Activated CD4-positive, alpha-beta T cell treated with anti-CD3 and anti-CD28 coated beads, Interleukin-2, amount 10 ng/mL, durations not matched to agents 7 days and 5 days (primary cell): ENCODE measurements around the gene LPAR3. TPM values are rescaled to one million over a fixed set of nuclear protein-coding genes. Genes with fewer than 3 reads are reported as not detected.
"Not testable (repeated sequence)": the region's sequence is repeated elsewhere in the genome, so short reads cannot be mapped to it uniquely, and the experiment has no call there.

Experiments used
- CTCF ChIA-PET: fragments of 350-600 bp; sonication (Branson Sonifier 250); formaldehyde crosslinking; loops from one replicate; lab custom pipeline; 2021; ENCODE audit warnings: antibody characterized with exemption; lab: Charles Lee
- POLR2A ChIA-PET: fragments of 350-600 bp; sonication (Branson Sonifier 250); formaldehyde crosslinking; loops from one replicate; lab custom pipeline; 2021; ENCODE audit warnings: antibody characterized with exemption; lab: Charles Lee
- DNase-seq: peaks from one replicate; pipeline ENCODE4 v3.0.0-alpha.2; 2020
- H3K27ac Mint-ChIP-seq: one replicate; pipeline ENCODE4 v1.8.0; 2021; ENCODE audit warnings: mild to moderate bottlenecking, moderate library complexity, mixed read lengths
- H3K27me3 Mint-ChIP-seq: one replicate; pipeline ENCODE4 v1.8.0; 2021; ENCODE audit warnings: mixed read lengths
- H3K36me3 Mint-ChIP-seq: one replicate; pipeline ENCODE4 v1.8.0; 2021; ENCODE audit warnings: low read depth, mixed read lengths
- H3K4me1 Mint-ChIP-seq: one replicate; pipeline ENCODE4 v1.8.0; 2021; ENCODE audit warnings: mixed read lengths
- H3K4me3 Mint-ChIP-seq: one replicate; pipeline ENCODE4 v1.8.0; 2021; ENCODE audit warnings: mild to moderate bottlenecking, moderate library complexity, mixed read lengths
- H3K9me3 Mint-ChIP-seq: one replicate; pipeline ENCODE4 v1.8.0; 2021; ENCODE audit warnings: mixed read lengths
- total RNA-seq, 2 experiments: library from RNA; stranded (reverse); gene quantifications; one replicate each; pipeline ENCODE4 v1.2.3, GENCODE V29; 2021

LPAR3 gene
- total RNA-seq, 2 experiments from 2014 or later, result 1.3 to 1.5 TPM

GRCh38 chr1:84920159-84920558 lies 27.2 kb upstream of the LPAR3 start:
- peaks cover 14% of the 10 kb centered on the region for H3K27me3 Mint-ChIP-seq
- no peak overlapping the region for H3K27ac Mint-ChIP-seq
- H3K4me1 Mint-ChIP-seq, result no peaks in the 10 kb centered on the region
- POLR2A ChIA-PET, result no interaction called here
- no peaks in the 10 kb centered on the region for H3K9me3 Mint-ChIP-seq
- CTCF ChIA-PET, result no interaction called here
- H3K36me3 Mint-ChIP-seq, result no peaks in the 10 kb centered on the region
- H3K4me3 Mint-ChIP-seq, result no peak overlapping the region
- no peak for DNase-seq

- Mint-ChIP-seq H3K36me3 (no peaks in the 10 kb centered on the region), H3K9me3 (no peaks in the 10 kb centered on the region), H3K4me1 (no peaks in the 10 kb centered on the region), H3K4me3 (no peak overlapping the region), H3K27me3 (peaks cover 14% of the 10 kb centered on the region), H3K27ac (no peak overlapping the region)
- DNase-seq, result no peak
- CTCF ChIA-PET, result no interaction called here
- POLR2A ChIA-PET, result no interaction called here
These were observed 26.5 kb upstream of the LPAR3 start for GRCh38 chr1:84919461-84919970.

- Mint-ChIP-seq H3K27me3 (peaks cover 14% of the 10 kb centered on the region), H3K27ac (no peak overlapping the region), H3K9me3 (no peaks in the 10 kb centered on the region), H3K36me3 (no peaks in the 10 kb centered on the region), H3K4me1 (no peaks in the 10 kb centered on the region), H3K4me3 (no peak overlapping the region)
- POLR2A ChIA-PET, result no interaction called here
- CTCF ChIA-PET, result no interaction called here
- no peak for DNase-seq
These were observed 25.8 kb upstream of the LPAR3 start for GRCh38 chr1:84918726-84919336.

- peaks cover 17% of the 10 kb centered on the region for H3K27me3 Mint-ChIP-seq
- ChIA-PET POLR2A (no interaction called here), CTCF (no interaction called here)
- no peaks in the 10 kb centered on the region for H3K36me3 Mint-ChIP-seq
- no peak for DNase-seq
- no peak overlapping the region for H3K27ac Mint-ChIP-seq
- H3K4me1 Mint-ChIP-seq, result no peaks in the 10 kb centered on the region
- H3K4me3 Mint-ChIP-seq, result no peak overlapping the region
- H3K9me3 Mint-ChIP-seq, result no peaks in the 10 kb centered on the region
These were observed 23.9 kb upstream of the LPAR3 start for GRCh38 chr1:84916897-84917296.

- Mint-ChIP-seq H3K9me3 (no peaks in the 10 kb centered on the region), H3K36me3 (no peaks in the 10 kb centered on the region), H3K27ac (no peak overlapping the region), H3K4me1 (no peaks in the 10 kb centered on the region), H3K4me3 (no peak overlapping the region), H3K27me3 (peaks cover 33% of the 10 kb centered on the region)
- ChIA-PET CTCF (no interaction called here), POLR2A (no interaction called here)
- no peak for DNase-seq
These were observed 20.5 kb upstream of the LPAR3 start for GRCh38 chr1:84913555-84913892.

GRCh38 chr1:84912726-84913554 lies 19.9 kb upstream of the LPAR3 start:
- Mint-ChIP-seq H3K27me3 (peaks cover 31% of the 10 kb centered on the region), H3K4me1 (no peaks in the 10 kb centered on the region), H3K9me3 (no peaks in the 10 kb centered on the region), H3K27ac (no peak overlapping the region), H3K4me3 (no peak overlapping the region), H3K36me3 (no peaks in the 10 kb centered on the region)
- no peak for DNase-seq
- ChIA-PET POLR2A (interaction anchor here (0.5 kb wide), 1 partner anchor 1049 kb away, joined by 3 read pairs; no protein-coding TSS in a partner anchor), CTCF (no interaction called here)

- CTCF ChIA-PET, result interaction anchor here (0.7 kb wide), 1 partner anchor 35 kb away, joined by 3 read pairs; no protein-coding TSS in a partner anchor
- peaks cover 26% of the 10 kb centered on the region for H3K27me3 Mint-ChIP-seq
- H3K9me3 Mint-ChIP-seq, DNase-seq, H3K4me1 Mint-ChIP-seq, POLR2A ChIA-PET, H3K36me3 Mint-ChIP-seq, H3K4me3 Mint-ChIP-seq, H3K27ac Mint-ChIP-seq: not testable (repeated sequence)
These were observed 15.9 kb upstream of the LPAR3 start for GRCh38 chr1:84908746-84909464.

GRCh38 chr1:84907095-84907827 lies 14.3 kb upstream of the LPAR3 start:
- ChIA-PET POLR2A (no interaction called here), CTCF (no interaction called here)
- no peak overlapping the region for H3K27ac Mint-ChIP-seq
- no peak overlapping the region for H3K4me3 Mint-ChIP-seq
- H3K36me3 Mint-ChIP-seq, result peaks cover 3% of the 10 kb centered on the region
- peaks cover 1% of the 10 kb centered on the region for H3K9me3 Mint-ChIP-seq
- DNase-seq, result no peak
- H3K27me3 Mint-ChIP-seq, result peaks cover 24% of the 10 kb centered on the region
- no peaks in the 10 kb centered on the region for H3K4me1 Mint-ChIP-seq

- CTCF ChIA-PET, result interaction anchor here (1.0 to 1.8 kb wide), 2 partner anchors 9 to 13 kb away, joined by 3 to 6 read pairs; no protein-coding TSS in a partner anchor
- H3K4me3 Mint-ChIP-seq, H3K4me1 Mint-ChIP-seq, H3K27me3 Mint-ChIP-seq, H3K27ac Mint-ChIP-seq, H3K9me3 Mint-ChIP-seq, POLR2A ChIA-PET, H3K36me3 Mint-ChIP-seq, DNase-seq: not testable (repeated sequence)
These were observed 9.7 kb upstream of the LPAR3 start for GRCh38 chr1:84902727-84903126.

GRCh38 chr1:84899969-84900368 lies 7.0 kb upstream of the LPAR3 start:
- H3K4me1 Mint-ChIP-seq, result no peaks in the 10 kb centered on the region
- POLR2A ChIA-PET, result no interaction called here
- no peak overlapping the region for H3K4me3 Mint-ChIP-seq
- CTCF ChIA-PET, result no interaction called here
- no peaks in the 10 kb centered on the region for H3K36me3 Mint-ChIP-seq
- DNase-seq, result no peak
- peaks cover 17% of the 10 kb centered on the region for H3K27me3 Mint-ChIP-seq
- no peak overlapping the region for H3K27ac Mint-ChIP-seq
- peaks cover 6% of the 10 kb centered on the region for H3K9me3 Mint-ChIP-seq

- Mint-ChIP-seq H3K27ac (no peak overlapping the region), H3K36me3 (no peaks in the 10 kb centered on the region), H3K9me3 (no peaks in the 10 kb centered on the region), H3K4me3 (no peak overlapping the region), H3K4me1 (peaks cover 15% of the 10 kb centered on the region), H3K27me3 (peaks cover 38% of the 10 kb centered on the region)
- ChIA-PET CTCF (interaction anchor here (1.0 to 1.7 kb wide), 2 partner anchors 10 to 33 kb away, joined by 3 to 5 read pairs; no protein-coding TSS in a partner anchor), POLR2A (no interaction called here)
- no peak for DNase-seq
These were observed 3.3 kb upstream of the LPAR3 start for GRCh38 chr1:84896279-84896678.

GRCh38 chr1:84890566-84890965 lies 2.4 kb downstream of the LPAR3 start:
- CTCF ChIA-PET, result interaction anchor here (1.7 kb wide), 1 partner anchor 12 kb away, joined by 6 read pairs; no protein-coding TSS in a partner anchor
- Mint-ChIP-seq H3K27me3 (peaks cover 38% of the 10 kb centered on the region), H3K4me1 (peaks cover 47% of the 10 kb centered on the region), H3K9me3 (no peaks in the 10 kb centered on the region), H3K36me3 (peaks cover 3% of the 10 kb centered on the region), H3K4me3 (no peak overlapping the region), H3K27ac (no peak overlapping the region)
- POLR2A ChIA-PET, result no interaction called here
- no peak for DNase-seq
